Activated CD4-positive, CD25-positive, alpha-beta regulatory T cell treated with anti-CD3 and anti-CD28 coated beads, Interleukin-2, amount 50 U/mL, for 24 hours (primary cell): Measurements from ENCODE around the gene RABEP1.

ENCODE experiments used
- ATAC-seq, 2 donors: fragments of 150-1000 bp; cut with Tn5 transposase; one replicate each; pipeline ENCODE4 v1.10.0; 2021; ENCODE audit warnings: mild to moderate bottlenecking in 1 of 2, moderate library complexity in 1 of 2

Gene RABEP1

DNA sequence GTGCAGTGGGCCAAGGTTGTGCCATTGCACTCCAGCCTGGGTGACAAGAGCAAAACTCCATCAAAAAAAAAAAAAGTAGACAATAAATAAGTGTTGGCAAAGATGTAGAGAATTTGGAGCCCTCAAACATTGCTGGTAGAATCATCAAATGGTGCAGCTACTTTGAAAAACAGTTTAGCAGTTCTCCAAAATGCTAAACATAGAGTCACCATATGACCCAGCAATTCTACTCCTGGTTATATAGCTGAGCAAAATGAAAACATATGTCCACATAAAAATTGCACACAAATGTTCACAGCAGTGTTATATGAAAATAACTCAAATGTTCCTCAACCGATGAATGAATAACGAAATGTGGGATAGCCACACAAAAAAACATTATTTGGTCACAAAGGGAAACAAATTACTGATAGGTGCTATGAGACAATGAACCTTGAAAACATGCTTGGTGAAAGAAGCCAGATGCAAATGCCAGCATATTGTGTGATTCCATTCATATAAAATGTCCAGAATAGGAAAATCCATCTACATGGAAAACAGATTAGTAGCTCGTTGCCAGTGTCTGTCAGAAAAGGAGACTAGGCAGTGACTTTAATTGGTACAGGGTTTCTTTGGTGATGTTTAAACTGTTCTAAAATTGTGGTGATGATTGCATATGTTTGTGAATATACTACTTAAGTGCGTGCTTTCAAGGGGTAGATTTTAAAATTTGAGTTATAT, 12.7 kb upstream of the RABEP1 start:
- no peak for ATAC-seq

DNA sequence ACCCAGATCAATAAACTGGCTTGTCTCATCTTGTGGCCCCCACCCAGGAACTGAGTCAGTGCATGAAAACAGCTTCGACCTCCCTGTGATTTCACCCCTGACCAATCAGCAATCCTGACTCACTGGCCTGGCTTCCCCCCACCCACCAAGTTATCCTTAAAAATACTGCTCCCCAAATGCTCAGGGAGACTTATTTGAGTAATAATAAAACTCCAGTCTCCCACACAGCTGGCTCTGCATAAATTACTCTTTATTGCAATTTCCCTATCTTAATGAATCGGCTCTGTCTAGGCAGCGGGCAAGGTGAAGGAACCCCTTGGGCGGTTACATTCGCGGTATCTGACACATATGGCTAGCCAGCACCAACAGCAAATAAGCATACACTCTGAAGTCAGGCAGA, 9.8 kb upstream of the RABEP1 start:
- ATAC-seq: peak; percentile 48 to 55

DNA sequence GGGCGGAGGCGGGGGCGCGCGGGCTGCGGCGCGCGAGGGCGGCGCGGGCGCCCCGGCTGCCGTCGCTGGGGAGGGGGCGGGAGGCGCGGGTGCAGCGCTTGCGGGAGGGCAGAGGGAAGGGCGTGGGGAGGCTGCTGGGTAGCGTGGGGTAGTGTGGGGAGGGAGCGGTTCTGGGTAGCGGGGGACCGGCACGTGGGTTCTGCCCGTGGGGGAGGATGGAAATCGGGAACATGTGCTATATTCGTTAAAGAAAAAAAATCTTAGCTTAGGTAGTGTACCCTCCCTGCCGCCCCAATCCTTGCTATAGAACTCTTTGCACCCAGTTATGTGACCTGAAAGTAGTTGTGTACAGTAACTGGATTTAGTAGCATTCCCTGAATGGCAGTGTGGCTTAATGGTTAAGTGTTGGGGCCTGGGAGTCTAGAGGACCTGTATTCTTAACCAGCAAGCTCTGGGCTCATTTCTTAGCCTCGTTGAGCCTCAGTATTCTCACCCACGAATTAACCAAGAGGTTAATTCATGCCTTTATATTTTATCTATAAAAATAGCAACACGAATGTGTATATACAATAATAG, 646 bp downstream of the RABEP1 start:
- ATAC-seq: peak; percentile 42 to 50

DNA sequence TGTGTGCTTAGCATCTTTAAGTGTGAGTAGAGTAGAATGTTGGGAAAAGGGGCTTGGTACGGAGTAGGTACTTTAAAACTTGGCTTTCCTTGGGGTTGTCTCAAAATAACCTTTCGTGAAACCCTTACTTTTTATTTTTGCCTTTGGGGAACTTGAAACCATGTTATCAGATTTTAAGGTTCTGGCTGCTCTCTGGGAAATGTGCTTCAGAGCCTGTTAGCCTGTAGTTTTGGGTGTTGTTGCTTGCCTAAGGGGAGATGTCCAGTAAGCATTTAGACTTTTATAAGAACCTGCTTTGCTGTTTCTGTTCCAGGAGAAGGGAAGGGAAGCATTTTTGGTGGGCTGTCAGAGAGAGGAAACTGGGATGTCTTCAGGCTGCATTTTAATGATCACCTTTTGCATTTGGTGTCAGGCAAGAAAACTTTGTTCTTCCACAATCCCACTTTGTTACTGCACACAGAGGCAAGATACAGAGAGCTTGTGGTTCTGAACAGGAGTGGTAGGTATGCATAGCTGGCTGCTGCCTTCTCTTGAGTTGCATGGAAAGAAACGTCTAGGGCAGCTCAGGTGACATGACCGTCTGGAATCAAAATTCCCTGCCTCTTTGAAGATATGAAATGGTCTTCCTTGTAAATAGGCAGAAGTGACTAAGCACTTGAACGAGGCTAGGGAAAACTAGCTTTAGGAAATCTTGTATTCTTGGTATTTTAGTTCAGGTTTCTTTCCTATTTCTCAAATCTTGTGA, 1.7 kb downstream of the RABEP1 start:
- no peak for ATAC-seq

DNA sequence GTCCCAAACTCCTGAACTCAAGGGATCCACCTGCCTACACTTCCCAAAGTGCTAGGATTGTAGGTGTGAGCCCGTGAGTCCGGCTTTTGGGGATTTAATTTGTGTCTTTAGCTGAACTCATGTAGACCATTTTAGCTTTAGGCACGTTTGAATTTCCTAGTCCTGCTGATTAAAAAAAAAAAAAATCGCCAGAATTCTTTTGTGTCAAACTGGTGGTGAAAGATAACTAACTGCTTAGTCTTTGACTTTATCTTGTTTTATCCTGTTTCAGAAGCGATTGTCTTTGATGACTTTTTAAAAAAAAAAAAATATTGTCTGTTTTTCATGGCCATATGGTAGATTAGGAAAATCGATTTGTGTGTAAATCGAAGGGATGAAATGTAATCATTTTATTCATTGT, 2.6 kb downstream of the RABEP1 start:
- ATAC-seq: no peak

DNA sequence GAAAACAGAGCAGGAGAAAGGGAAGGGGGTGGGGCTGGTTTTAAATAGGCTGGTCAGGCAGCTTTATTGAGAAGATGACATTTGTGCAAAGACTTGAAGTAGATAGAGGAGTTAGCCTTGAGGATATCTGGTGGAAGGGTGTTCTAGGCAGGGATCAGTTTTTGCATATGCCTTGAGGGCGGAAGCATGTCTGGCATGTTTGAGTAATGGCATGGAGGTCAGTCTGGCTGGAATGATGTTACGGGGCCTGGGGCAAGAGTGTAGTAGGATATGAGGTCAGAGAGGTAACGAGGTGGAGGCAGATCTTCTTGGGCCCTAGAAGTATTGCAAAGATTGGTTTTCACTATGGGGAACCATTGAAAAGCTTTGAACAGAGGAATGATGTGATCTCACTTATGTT, 4.8 kb downstream of the RABEP1 start:
- no peak for ATAC-seq

DNA sequence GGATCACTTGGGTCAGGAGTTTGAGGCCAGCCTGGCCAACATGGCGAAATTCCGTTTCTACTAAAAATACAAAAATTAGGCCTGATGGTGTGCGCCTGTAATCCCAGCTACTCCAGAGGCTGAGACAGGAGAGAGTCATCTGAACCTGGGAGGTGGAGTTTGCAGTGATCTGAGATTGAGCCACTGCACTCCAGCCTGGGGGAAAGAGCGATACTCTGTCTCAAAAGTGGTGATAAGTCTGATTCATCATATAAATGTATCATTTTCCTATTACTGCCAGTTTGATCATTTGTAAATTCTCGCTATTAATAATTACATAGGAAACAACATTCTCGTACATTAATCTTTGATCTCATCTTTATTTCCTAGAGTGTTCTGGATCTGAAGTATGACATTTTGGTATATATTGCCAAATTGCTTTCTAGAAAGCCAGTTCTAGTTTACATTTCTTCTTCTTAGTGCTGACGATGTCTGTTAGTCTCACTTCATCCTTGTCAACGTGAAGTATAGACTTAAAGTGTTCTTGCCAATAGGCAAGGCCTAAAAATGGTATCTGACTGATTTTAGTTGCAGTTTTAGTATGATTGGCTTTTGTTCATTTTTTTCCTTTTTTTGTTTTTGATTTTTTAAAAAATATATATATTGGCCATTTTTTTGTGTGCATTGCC, 9.7 kb downstream of the RABEP1 start:
- peak; percentile 53 to 56 for ATAC-seq

DNA sequence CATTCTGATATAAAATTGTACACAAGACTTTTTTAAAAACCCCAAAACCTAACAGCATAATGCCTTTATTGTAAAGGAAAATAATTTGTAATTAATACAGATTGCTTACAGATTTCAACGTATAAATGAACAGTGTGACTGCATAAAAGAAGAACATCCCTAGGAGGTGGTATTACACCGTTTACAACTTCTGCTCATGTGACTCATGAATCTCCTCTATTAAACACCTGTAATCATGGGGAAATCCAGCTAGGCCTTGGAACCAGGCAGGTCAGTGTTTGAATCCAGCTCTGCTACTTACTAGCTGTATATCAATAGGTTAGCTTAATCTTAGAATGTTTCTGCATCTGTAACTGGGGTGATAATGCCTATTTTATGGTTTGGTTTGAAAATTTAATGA, 15.2 kb downstream of the RABEP1 start:
- ATAC-seq: peak in 1 of 2 donors; percentile 45

DNA sequence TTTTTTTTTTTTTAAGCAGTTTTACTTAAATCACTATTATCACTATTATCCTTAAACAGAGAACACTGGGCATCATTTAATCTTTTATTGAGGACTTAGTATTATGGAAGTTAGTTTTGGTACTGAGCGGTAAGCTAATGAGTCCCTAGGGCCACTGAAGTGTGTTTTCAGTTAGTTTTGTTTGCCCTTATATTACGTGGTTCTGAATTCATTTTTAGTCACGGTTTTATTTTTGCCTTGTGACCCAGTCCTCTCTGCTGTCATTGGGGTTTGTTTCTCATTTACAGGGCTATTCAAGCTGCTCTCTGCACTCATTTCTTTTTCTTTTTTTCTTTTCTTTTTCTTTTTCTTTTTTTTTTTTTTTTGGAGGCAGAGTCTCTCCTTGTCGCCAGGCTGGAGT, 17.3 kb downstream of the RABEP1 start:
- peak in 1 of 2 donors; percentile 62 for ATAC-seq

DNA sequence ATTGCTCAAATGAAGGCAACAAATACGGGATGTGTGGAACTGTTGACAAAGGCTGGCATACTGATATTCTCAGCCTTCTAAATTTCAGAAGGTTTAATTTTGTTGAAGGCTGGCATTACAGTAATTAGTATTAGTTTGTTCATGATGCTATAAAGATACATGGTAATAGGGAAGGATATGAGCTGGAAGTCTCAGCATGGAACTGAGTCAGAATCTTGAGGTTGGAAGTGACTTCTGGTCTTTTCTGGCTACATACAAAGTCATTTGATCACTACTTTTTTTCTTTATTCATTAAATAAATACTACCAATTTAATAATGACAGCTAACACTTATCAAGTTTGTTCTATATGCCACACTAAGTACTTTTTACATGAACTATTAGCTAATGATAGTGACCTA, 22.6 kb downstream of the RABEP1 start:
- ATAC-seq: no peak

DNA sequence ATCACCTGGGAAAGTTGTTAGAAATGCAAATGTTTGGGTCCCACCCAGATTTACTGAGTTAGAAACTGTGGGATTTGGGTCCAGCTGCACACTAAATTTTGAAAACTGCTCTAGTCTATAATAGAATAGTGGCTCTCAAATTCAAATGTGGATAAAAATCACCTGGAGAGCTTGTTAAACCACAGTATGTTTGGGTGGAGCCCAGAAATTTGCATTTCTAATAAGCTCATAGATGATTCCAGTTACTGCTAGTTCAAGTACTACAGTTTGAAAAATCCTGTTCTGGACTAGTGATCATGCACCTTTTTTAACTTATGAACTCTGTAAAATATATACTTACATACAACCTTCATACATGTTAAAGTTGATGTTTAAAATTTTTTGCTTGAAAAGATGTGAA, 27.8 kb downstream of the RABEP1 start:
- no peak for ATAC-seq

DNA sequence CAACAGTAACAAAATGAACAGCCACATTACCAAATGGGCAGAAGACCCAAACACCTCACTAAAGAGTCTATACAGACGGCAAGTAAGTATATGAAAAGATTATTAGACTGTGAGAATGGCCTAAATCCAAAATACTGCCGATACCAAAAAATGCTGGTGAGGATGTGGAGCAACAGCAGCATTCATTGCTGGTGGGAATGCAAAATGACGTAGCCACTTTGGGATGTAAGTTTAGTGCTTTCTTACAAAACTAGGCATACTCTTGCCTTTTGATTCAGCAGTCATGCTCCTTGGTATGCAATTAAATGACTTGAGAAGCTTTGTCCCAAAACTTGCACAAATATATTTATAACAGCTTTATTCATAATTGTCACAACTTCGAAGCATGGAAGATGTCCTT, 43.8 kb downstream of the RABEP1 start:
- no peak for ATAC-seq

DNA sequence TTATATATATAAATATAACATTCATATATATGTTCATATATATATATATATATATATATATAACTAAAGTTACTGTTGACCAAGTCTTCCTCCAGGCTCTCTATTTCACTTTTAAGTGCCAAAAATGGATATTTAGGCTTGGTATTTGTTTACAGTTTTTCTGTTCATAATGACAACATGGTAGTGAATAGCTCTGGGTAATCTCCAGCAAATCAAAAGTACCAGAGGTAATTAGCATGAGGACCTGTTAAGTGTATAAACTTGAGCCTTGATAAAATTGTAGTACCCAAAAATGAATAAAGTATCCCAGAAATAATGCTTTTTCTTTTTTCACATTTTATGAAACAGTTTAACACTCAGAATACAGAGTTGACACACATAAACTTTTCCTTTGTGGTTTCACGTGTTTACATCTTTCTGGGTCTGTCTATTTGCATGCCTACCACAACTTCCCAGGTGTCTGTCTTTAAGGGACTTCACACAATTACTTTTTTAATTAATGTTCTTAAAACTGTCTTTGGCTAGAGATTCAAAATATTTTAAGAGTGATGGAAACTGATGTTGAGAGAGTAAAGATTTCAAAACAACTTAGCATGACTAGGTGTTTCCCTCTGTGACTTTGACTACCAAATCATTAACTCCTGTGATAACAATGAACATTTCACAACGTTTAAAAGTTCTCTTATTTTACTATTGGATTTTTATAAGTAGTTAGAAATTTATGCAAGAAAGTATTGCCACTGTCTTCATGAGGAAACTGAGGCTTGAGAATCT, 47.9 kb downstream of the RABEP1 start:
- peak in 1 of 2 donors; percentile 27 for ATAC-seq

DNA sequence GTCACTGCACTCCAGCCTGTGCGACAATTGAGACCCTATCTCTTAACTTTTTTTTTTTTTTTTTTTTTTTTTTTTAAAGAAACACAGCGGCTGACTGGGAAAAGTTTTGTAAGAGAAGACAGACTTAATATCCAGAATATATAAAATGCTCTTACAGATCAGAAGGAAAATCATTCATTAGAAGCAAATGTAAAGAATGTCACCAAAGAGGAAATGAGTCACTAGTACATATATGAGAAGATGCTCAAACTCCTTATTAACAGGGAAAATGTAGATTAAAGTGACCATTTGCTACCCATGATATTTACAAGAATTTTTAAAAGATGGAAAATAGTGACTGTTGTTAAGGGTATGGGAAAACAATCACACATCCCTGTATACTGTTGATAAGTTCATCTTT, 48.9 kb downstream of the RABEP1 start:
- ATAC-seq: no peak

DNA sequence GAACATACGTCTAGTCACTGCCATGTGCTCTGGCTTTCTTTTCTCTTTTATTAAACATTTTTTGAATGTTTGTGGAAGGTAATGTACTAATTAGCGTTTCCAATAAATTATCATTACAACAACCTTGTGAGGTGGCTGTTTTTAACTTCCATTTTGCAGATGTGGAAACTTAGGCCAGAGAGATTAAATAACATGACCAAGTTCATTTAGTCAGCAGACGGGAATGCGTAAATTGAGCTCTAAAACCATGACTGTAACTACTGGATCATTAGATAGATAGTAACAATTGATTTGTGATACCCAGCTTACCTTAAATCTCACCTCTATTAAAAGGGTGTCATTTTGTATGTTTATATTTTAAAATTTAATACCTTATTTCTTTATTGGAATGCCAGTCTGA, 49.4 kb downstream of the RABEP1 start:
- ATAC-seq: no peak

DNA sequence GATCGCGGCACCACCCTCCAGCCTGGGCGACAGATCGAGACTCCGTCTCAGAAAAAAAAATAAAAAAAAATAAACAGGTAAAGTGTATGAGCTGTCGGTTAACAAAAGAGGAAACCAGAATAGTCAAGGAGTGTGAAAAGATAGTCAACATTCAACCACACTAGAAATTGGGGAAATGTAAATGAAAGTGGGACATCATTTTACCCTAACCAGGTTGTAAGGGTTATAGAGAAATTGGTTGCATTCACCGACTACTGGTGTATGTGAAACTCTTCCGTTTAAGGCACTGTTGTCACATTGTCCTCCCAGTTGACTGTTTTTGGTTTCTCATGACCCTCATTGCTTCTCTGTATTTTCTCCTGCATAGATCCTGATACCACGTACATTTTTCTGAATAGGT, 62.8 kb downstream of the RABEP1 start:
- no peak for ATAC-seq

DNA sequence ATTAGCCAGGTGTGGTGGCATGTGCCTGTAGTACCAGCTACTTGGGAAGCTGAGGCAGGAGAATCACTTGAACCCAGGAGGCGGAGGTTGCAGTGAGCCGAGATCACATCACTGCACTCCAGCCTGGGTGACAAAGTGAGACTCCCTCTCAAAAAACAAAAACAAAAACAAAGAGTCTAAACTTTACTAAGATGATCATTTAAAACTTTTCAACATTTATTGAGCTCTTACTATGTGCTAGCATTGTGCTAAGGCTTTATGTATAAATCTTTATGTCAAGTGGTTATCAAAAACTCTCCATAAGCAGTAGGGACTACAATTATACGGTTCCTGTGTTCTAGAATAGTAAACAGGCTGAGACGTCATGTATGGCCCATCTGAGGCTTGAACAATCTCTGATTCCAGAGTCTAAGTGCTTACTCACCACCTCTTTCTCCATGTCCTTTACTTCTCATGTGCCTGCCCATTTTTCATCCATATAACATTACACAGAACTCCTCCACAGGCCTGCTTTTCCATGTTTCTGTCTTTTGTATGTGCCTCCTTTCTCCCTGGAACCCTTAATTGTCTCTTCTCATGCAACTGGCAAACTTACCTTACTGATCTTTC, 70.7 kb downstream of the RABEP1 start:
- ATAC-seq: no peak

DNA sequence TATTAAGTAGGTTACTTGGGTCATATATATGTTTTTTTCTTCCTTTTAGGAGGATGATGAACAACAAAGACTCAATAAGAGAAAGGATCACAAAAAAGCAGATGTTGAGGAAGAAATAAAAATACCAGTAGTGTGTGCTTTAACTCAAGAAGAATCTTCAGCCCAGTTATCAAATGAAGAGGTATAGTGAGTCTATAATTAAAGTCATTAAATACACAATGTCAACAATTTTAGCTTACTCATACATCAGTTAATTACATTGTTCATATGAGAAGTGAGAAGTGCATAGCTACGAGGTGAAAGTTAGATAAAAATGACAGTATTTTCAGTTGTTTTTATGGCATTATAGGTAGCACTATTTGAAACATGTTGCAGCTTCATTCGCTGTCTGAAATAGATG, 72.2 kb downstream of the RABEP1 start:
- no peak for ATAC-seq

DNA sequence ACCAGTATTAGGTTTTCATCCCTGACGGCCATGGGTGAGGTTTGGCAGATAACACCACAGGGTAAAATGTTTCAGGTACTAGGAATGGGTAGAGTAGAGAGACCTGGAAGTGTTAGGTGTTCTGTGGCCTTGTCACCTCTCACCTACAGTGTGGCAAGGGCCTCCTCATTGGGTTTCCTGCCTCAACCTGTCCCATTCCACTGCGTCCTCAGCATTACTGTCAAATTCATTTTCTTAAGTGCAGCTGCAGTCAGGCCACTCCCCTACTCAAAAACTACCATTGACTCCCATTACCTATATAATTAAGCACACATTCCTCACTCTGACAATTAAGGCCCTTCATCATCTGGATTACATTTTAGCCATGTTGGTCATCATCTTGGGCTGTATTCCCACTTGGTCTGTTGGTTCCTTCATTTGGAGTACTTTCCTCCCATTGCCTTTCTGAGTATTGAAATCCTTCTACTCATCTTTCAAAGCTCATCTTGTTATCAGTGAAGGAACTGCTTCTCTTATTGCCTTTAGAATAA, 72.9 kb downstream of the RABEP1 start:
- ATAC-seq: no peak

DNA sequence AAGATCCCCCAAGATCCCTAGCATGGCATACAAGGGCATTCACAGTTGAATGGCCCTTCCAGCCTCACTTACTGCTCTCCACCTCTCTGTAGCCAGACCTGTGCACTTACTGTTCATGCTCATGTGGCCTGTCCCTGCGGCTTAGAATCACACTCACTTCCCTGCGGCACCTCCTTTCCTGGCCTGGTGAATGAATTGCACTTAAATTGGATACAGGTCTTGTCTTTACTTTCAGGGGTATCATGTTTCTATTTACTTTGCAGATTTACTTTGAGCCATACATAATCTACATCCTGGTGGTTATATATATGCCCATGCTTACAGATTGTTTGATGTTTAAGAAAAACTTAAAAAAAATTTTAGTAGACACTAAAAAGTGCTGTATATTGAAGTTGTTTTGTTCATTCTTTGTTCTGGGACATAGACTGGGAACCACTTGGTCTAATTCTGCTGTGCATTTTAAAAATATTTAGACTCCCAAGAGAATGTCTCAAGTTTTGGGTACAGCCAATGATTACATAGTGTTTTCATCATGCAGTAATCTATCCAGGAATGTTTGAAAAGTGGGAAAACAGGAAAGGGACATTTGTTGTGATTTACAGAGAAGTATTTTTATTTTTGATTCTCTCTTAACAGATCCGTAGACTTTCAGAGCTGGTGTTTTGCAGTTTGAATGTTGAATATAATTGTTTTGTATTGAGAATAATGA, 73.5 kb downstream of the RABEP1 start:
- ATAC-seq: no peak

DNA sequence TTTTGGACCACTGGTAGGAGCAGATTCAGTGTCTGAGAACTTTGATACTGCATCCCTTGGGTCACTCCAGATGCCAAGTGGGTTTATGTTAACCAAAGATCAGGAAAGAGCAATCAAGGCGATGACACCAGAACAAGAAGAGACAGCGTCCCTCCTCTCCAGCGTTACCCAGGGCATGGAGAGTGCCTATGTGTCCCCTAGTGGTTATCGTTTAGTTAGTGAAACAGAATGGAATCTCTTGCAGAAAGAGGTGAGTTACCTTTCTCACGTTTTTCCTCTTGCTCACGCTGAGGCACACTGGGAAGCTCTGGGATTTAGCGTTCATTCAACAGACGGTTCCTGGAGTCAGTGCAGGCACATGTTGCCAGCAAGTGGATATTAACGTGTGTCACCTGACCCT, 79.3 kb downstream of the RABEP1 start:
- ATAC-seq: no peak
